ENCODE results near the gene KPNA1. TPM values are rescaled to one million over a fixed set of nuclear protein-coding genes. Genes with fewer than 3 reads are reported as not detected.

KPNA1 gene
- total RNA-seq, 1 experiment from 2014 or later: 118 TPM

GRCh38 chr3:122410639-122411038 lies 104.1 kb downstream of the KPNA1 start:
- CTCF ChIA-PET: no interaction called here
- Histone ChIP-seq H3K4me1 (ENCODE audit: control insufficient read depth, insufficient read depth, low read length) (peaks cover 10% of the 10 kb centered on the region), H3K27ac (ENCODE audit: low read length) (peak overlapping the region; percentile 23; the same call in 1 of the 2 replicates), H3K4me3 (ENCODE audit: low read depth in 2 of 2, low read length in 2 of 2) (no peak overlapping the region), H3K36me3 (ENCODE audit: control insufficient read depth, insufficient read depth, low read length) (peaks cover 12% of the 10 kb centered on the region), H3K9me3 (ENCODE audit: control insufficient read depth, insufficient read depth, low read depth, low read length) (no peaks in the 10 kb centered on the region), H3K27me3 (ENCODE audit: control insufficient read depth, insufficient read depth, low read length) (no peaks in the 10 kb centered on the region)
- in situ Hi-C loops (cut with HindIII; ENCODE audit: low pct_unique_long_range_greater_than_20kb, low sequenced_read_pairs) (no loop called here), intact Hi-C loops (cut with micrococcal nuclease; ENCODE audit: unreplicated experiment) (no loop called here)
- POLR2A ChIA-PET: interaction anchor here (0.6 kb wide), 1 partner anchor 10 kb away, joined by 5 read pairs; no protein-coding TSS in a partner anchor
- DNase-seq (ENCODE audit: low read depth, low spot score) (no peak), ATAC-seq (no peak)
- TF ChIP-seq TCF7L2 (IDR thresholded peaks at IDR 0.05; ENCODE audit: low read depth, low read length) (no peak), SIN3A (IDR thresholded peaks at IDR 0.05; ENCODE audit: borderline replicate concordance, insufficient read depth, low read depth, low read length) (no peak), CTCF (IDR thresholded peaks at IDR 0.05) (no peak), POLR2AphosphoS5 (IDR thresholded peaks at IDR 0.05; ENCODE audit: low read depth, low read length) (no peak), REST (IDR thresholded peaks at IDR 0.05; ENCODE audit: insufficient read depth in 1 of 2, low read depth in 2 of 2, low read length in 1 of 2) (no peak)
- BruUV-seq (replicated peaks): no TSS peak

GRCh38 chr3:122410111-122410510 lies 104.6 kb downstream of the KPNA1 start:
- Histone ChIP-seq H3K36me3 (ENCODE audit: control insufficient read depth, insufficient read depth, low read length) (peaks cover 12% of the 10 kb centered on the region), H3K9me3 (ENCODE audit: control insufficient read depth, insufficient read depth, low read depth, low read length) (no peaks in the 10 kb centered on the region), H3K4me3 (ENCODE audit: low read depth in 2 of 2, low read length in 2 of 2) (no peak overlapping the region), H3K27me3 (ENCODE audit: control insufficient read depth, insufficient read depth, low read length) (no peaks in the 10 kb centered on the region), H3K4me1 (ENCODE audit: control insufficient read depth, insufficient read depth, low read length) (peaks cover 6% of the 10 kb centered on the region), H3K27ac (ENCODE audit: low read length) (no peak overlapping the region)
- TF ChIP-seq TCF7L2 (IDR thresholded peaks at IDR 0.05; ENCODE audit: low read depth, low read length): no peak
- TF ChIP-seq POLR2AphosphoS5 (IDR thresholded peaks at IDR 0.05; ENCODE audit: low read depth, low read length): no peak
- no peak for TF ChIP-seq SIN3A (IDR thresholded peaks at IDR 0.05; ENCODE audit: borderline replicate concordance, insufficient read depth, low read depth, low read length)
- TF ChIP-seq CTCF (IDR thresholded peaks at IDR 0.05): no peak
- TF ChIP-seq REST (IDR thresholded peaks at IDR 0.05; ENCODE audit: insufficient read depth in 1 of 2, low read depth in 2 of 2, low read length in 1 of 2): no peak
- DNase-seq (ENCODE audit: low read depth, low spot score) (no peak), ATAC-seq (no peak)
- no TSS peak for BruUV-seq (replicated peaks)
- CTCF ChIA-PET: no interaction called here
- POLR2A ChIA-PET: interaction anchor here (0.6 kb wide), 1 partner anchor 10 kb away, joined by 5 read pairs; no protein-coding TSS in a partner anchor
- intact Hi-C loops (cut with micrococcal nuclease; ENCODE audit: unreplicated experiment) (no loop called here), in situ Hi-C loops (cut with HindIII; ENCODE audit: low pct_unique_long_range_greater_than_20kb, low sequenced_read_pairs) (no loop called here)

Data from Panc1 (cell line).